Measurements from ENCODE around the gene BEND6. TPM values are rescaled to one million over a fixed set of nuclear protein-coding genes. Genes with fewer than 3 reads are reported as not detected.

BEND6 gene
- total and polyA plus RNA-seq, 2 of the 8 experiments (the other 6 are each of a cell fraction or from before 2014, with no cell fraction given) = 0.71 to 2.1 TPM

- TF ChIP-seq SRF (IDR thresholded peaks at IDR 0.05; ENCODE audit: low read depth, low read length) = no peak
- no peak for TF ChIP-seq CHD1 (IDR thresholded peaks at IDR 0.05; ENCODE audit: low read depth, low read length)
- no peak for TF ChIP-seq RNF2 (IDR thresholded peaks at IDR 0.05; ENCODE audit: borderline replicate concordance, low read depth, low read length, missing control alignments, poor library complexity, severe bottlenecking)
- no peak for TF ChIP-seq CTBP2 (IDR thresholded peaks at IDR 0.05; ENCODE audit: borderline replicate concordance, insufficient read depth, insufficient read length, low read length)
These were observed 4.9 kb upstream of the BEND6 start (continued) for GRCh38 chr6:56949925-56950495.
